HG02678 (cell line): ENCODE measurements around the gene SLC25A36.
"Not testable (repeated sequence)": the region's sequence is repeated elsewhere in the genome, so short reads cannot be mapped to it uniquely, and the experiment has no call there.

Experiments
- ATAC-seq: cut with Tn5 transposase; IDR thresholded peaks from one replicate; pipeline ENCODE4 v1.9.1; 2021; ENCODE audit warnings: mild to moderate bottlenecking, moderate library complexity; ENCODE audit not compliant: unreplicated experiment

The SLC25A36 gene

GRCh38 chr3:140987792-140988191, 46.2 kb downstream of the SLC25A36 start:
- not testable (repeated sequence) for ATAC-seq

- no peak for ATAC-seq
Measured at GRCh38 chr3:140994316-140994715, 52.7 kb downstream of the SLC25A36 start.

- not testable (repeated sequence) for ATAC-seq
Measured at GRCh38 chr3:140994861-140995260, 53.2 kb downstream of the SLC25A36 start.

- ATAC-seq = no peak
Measured at GRCh38 chr3:140995881-140996280, 54.2 kb downstream of the SLC25A36 start.

- ATAC-seq = peak; percentile 67
Measured at GRCh38 chr3:141000027-141000663, 58.5 kb downstream of the SLC25A36 start.

- no peak for ATAC-seq
Measured at GRCh38 chr3:141000686-141001085, 59.0 kb downstream of the SLC25A36 start.

GRCh38 chr3:141006344-141006743, 64.7 kb downstream of the SLC25A36 start:
- no peak for ATAC-seq

GRCh38 chr3:141009496-141009895, 67.9 kb downstream of the SLC25A36 start:
- no peak for ATAC-seq

- ATAC-seq = peak; percentile 92
Measured at GRCh38 chr3:141011232-141011996, 69.8 kb downstream of the SLC25A36 start.

- ATAC-seq = peak; percentile 28
Measured at GRCh38 chr3:141011997-141012262, 70.3 kb downstream of the SLC25A36 start.

- no peak for ATAC-seq
Measured at GRCh38 chr3:141012571-141012970, 70.9 kb downstream of the SLC25A36 start.

GRCh38 chr3:141015481-141015880, 73.8 kb downstream of the SLC25A36 start:
- ATAC-seq = no peak

GRCh38 chr3:141017366-141018322, 76.0 kb downstream of the SLC25A36 start:
- not testable (repeated sequence) for ATAC-seq

GRCh38 chr3:141019244-141019643, 77.6 kb downstream of the SLC25A36 start:
- no peak for ATAC-seq

GRCh38 chr3:141020143-141020830, 78.7 kb downstream of the SLC25A36 start:
- ATAC-seq = no peak

GRCh38 chr3:141021261-141021660, 79.6 kb downstream of the SLC25A36 start:
- ATAC-seq = no peak
